NCI-H524 treated with DMSO at 0.1 percent for 48 hours (cell line): ENCODE measurements around the gene PLA2G15.

Experiments used
- DNase-seq: peaks from one replicate; lab custom pipeline; 2025; lab: John Stamatoyannopoulos, UW

Gene PLA2G15

GRCh38 chr16:68253721-68254120, 8.5 kb downstream of the PLA2G15 start:
- DNase-seq = no peak

DNA sequence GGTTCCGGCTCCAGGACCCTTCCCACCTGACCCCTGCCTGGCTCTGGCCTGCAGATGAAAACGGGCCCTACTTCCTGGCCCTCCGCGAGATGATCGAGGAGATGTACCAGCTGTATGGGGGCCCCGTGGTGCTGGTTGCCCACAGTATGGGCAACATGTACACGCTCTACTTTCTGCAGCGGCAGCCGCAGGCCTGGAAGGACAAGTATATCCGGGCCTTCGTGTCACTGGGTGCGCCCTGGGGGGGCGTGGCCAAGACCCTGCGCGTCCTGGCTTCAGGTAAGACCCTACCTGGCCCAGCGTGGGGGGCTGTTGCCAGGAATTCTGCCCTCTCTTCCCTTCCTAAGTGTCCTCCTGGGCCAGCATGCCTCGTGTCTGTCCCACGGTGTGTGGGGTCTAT, 10.5 kb downstream of the PLA2G15 start:
- no peak for DNase-seq

DNA sequence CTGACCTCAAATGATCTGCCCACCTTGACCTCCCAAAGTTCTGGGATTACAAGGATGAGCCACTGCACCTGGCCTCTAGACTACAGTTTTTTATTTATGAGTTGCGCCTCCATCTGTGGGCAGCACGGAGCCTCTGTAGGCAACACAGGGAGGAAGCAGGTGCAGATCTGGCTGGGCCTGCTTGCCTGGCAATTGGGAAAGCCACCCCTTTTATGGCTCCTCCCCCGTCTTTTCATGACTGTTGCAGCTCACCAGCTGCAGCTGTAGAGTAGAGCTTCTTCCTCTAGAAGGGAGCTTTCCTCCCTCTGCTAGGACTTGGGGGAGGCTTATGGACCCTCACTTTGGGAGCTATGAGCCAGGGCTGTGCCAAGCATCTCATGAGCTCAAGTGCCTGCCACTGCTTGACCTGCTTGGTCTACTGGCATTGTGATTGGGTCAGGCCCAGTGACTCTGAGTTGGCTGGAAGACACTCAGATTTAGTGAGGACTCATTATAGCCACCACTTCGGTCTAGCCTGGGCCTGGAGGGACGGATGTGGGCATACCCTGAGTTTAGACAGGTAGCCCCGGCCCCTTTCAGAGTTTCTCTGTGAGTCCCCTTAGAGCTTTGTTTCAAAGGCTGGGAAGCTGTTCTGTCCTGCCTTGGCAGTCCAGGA, 12.2 kb downstream of the PLA2G15 start:
- DNase-seq = no peak

DNA sequence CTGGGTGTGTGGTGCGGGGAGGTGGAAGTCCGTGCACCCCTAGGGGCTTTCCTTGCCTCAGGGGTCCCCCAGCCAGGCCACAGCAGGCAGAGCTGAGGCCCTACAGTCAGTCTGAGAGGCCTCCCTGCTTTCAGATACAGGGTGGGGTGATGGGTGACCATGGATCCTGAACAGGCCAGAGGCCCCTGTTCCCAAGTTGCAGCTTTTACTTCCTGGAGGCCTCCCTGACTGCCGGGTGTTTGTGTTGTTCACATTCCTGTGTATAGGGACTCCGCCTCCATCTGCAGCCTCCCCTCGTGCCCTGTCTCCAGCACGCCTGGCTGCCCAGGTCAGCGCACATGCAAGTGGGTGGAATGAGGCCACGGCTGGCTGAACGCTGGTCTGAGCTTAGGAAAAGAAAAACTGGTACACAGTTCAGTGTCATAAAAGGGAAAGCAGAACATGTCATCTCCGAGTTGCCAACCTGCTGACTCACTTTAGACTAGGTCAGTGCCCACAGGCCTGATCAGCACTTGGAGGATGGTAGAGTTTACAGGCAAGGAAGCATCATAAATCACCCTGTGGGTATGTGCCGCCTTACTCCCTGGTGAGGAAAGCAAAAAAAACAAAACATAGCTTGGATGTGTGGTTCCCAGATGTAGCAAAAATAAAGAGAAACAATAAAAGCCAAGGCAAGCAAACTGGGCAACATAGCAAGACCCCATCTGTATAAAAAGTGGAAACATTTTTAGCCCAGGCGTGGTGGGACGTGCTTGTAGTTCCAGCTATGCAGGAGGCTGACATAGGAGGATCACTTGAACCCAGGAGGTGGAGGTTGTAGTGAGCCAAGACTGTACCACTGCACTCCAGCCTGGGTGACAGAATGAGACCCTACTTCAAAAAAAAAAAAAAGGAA, 13.0 kb downstream of the PLA2G15 start:
- DNase-seq = no peak

GRCh38 chr16:68259007-68259825, 14.0 kb downstream of the PLA2G15 start:
- DNase-seq = no peak

- no peak for DNase-seq
Observed at GRCh38 chr16:68263559-68264127, 18.5 kb downstream of the PLA2G15 start.

DNA sequence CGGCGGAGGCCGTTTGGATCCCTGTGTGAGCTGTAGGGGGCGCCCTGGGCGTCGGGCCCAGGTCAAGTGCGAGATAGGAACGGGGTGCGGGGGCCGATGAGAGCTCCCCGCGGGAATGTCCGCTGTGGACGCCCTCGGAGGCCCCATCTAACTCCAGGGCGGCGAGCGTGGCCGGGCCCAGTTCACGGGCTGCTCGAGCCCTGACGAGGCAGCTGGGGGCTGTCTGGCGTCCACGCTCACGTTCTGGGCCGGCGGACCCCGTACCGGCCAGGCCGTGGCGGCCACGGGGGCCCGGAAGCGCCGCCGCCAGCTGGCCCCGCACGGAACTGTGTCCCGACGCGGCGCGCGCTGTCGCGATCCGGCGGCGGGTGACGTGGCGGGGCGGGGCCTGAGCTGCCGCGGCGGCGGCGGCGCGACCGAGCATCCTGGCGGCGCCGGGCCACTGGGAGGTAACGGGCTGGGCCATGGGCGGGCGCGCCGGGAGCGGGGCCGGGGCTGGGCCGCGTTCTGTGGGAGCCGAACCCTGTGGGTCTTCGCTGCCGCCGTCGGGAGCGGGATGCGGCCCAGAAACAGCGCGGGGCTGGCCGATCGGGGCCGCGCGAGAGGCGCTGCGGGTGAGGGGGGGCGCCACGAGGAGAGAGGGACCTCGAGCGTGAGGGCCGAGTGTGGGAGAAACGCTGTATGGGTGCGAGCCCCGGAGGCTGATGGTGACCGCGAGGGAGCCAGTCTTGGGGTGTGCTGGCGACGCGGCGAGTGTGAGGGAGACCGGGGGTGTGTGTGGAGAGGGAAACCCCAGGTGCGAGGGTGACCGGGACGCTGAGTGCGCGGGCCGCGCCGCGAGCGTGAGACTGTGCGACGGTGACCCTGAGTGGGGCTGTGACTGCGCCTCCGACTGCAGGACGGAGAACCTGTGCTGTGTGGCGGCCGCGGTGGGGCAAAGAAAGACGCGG, 19.2 kb downstream of the PLA2G15 start, which contains the start of gene SLC7A6:
Gene SLC7A6 (plus strand): TSS at position 399 of the 950 bp plus-strand sequence. CDS start 10,201 bp downstream, outside the sequence.
- no peak for DNase-seq

- DNase-seq = no peak
Observed at GRCh38 chr16:68265078-68265920, 20.1 kb downstream of the PLA2G15 start.

DNA sequence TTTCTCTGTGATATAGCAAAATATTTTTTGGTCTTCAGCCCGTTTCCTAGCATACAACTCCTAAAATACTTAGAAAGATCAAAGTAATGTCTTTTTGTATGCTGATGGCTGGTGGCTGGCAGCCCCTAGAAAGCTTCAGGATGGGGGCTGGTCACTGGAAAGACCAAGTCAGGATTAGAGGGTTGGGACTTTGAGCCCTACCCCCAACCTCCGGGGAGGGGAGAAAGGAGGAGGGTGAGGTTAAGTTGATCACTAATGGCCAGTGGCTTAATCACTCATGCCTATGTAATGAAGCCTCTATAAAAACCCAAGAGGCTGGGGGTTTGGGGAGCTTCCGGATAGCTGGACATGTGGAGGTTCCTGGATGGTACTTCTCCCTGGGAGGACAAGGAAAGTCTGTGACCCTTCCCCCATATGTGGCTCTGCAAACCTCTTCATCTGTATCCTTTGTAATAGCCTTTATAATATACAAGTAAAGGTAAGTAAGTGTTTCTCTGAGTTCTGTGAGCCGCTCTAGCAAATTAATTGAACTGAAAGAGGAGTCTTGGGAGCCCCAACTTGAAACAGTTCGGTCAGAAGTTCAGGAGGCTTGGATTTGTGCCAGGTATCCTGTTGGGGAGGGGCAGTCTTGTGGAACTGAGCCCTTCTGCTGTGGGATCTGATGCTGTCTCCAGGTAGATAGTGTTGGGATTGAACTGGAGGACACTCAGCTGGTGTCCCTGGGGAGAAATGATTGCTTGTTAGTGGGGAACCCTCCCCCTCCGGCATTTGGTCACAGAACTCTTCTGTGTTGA, 22.6 kb downstream of the PLA2G15 start:
- peak; percentile 66 for DNase-seq

- DNase-seq = no peak
Observed at GRCh38 chr16:68269793-68270192, 24.6 kb downstream of the PLA2G15 start.

DNA sequence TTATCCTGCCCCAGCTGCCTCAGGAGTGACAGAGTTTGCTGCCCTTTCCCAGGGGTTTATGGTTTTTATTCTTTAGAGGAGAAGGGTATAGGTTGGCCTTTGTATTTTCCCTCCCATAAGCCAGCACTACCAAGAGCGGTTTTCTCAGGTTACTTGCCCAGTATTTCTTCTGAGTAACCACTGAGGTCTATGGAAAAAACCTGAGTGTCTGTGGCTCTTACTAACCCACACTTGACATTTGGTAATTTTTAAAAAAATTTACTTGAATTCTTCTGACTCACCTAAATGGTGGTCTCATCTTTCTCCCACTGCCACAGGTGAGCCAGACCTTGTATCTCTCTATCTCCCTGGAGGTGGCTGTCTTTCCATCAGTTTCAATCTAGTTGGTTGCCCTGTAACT, 25.2 kb downstream of the PLA2G15 start:
- DNase-seq = no peak

DNA sequence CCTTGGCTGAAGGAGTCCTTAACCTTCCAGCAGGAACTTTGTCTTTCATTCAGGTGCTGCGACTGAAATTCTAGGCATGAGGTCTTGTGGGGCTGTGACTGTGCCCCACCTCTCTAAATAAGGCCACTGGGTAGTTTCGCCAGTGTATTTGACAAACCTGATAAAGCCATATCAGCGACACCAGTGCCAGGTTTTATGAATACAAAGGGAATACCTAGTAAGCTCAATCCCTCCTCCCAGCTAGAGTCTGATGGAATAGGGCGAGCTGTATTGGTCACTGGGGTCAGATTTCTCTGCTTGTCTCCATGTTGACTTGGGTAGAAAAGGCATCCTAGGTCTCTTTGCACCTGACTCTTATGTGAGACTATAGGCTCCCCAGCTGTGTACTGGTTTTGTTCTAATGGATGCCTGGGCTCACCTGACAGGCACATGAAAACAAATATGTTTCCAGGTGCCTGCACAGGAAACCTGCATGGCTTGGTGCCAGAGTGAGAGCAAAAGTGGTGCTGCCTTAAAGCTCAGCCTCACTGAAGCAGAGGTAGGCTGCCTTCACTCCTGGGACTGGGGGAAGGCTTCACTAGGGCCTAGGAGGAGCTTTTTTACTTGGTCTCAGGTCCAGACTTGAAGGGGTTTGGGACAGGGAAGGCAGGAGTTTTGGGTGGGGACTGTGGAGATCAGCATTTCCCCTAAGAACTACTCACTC, 27.5 kb downstream of the PLA2G15 start:
- DNase-seq = no peak

GRCh38 chr16:68273459-68273858, 28.3 kb downstream of the PLA2G15 start:
- no peak for DNase-seq

DNA sequence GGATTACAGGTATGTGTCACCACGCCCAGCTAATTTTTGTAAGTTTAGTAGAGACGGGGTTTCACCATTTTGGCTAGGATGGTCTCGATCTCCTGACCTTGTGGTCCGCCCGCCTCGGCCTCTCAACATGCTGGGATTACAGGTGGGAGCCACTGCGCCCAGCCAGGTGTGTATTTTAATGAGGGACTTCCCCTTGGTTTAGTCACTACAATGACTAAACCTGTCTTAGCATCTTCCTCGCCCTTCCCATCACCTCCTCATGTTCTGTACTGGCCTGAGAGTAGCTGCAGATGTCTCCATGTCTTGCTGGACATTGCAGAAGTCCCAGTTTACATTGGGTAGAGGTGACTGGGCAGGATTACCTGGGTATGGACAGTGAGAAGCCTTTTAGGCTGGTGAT, 28.7 kb downstream of the PLA2G15 start:
- no peak for DNase-seq

DNA sequence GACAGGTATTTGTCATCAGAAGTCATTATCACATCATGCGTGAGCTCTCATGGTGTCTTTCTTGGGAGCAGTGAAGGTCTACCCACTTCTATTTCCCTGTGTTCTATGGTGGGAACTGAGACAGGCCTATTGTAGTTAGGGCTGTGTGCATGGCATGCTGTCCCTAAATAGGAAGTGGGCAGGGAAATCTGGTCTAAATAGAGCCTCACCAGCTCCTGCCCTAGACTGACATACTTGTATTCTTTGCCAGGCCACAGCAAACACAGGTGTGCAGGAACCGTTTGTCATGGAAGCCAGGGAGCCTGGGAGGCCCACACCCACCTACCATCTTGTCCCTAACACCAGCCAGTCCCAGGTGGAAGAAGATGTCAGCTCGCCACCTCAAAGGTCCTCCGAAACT, 29.3 kb downstream of the PLA2G15 start:
- DNase-seq = no peak

DNA sequence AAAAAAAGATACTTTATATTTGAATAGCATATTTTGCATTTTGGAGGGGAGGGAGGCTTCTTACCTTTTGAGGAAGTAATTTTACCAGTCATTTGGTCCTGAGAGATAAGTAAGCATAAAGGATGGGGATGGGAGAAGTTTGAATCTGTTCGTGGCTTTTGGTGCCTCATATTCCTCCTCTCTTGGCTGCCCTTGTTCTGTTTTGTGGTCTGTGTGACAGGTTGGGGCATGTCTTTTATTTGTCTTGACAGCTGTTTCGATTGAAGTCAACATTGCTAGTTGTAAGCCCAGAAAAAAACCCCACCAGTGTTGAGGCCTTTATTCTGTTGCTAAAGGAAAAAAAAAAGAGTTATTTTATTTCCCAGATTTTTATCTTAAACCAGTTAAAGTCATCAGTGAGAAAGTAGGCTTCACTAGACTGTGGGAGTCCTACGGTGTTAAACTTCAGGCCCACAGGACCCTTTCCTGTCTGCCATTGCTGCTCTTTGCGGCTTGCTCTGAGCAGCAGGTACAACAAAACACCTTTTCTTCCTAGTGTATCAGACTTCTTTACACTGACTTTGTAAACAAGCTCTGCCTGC, 30.5 kb downstream of the PLA2G15 start:
- DNase-seq = no peak

DNA sequence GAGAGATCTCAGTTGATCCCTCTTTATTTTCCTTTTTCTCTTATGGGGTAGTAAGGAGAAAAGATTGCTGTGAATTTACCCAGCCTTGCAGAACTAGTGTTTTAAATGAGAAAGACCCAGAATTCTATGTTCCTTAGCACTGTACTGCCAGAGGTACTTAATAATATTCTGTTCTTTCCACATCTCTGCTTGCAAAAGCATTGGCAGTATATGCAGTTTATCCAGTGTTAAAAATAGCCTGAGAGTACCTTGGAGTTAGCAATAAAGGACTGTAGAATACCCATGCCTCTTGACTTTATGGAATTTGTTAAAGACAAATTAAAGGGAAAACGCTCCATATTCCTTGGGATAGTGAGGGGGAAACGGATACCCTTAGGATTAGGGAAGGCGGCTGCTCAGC, 31.1 kb downstream of the PLA2G15 start:
- no peak for DNase-seq
